Measurements from ENCODE around the gene BORCS5.

GRCh38 chr12:12488823-12489550, 132.1 kb downstream of the BORCS5 start:
- TF ChIP-seq CTCF (IDR thresholded peaks at IDR 0.05), result no peak
- TF ChIP-seq POLR2A (IDR thresholded peaks at IDR 0.05), result no peak

Measured in uterus (tissue), 2 donors.